GM18858 (cell line): ENCODE results near the gene ERVK3-1.

ENCODE experiments used
- ATAC-seq: cut with Tn5 transposase; IDR thresholded peaks from one replicate; pipeline ENCODE4 v1.9.1; 2021; ENCODE audit not compliant: unreplicated experiment

ERVK3-1 gene

GRCh38 chr19:58357481-58358145 is 52.4 kb downstream of the ERVK3-1 start:
- no peak for ATAC-seq

GRCh38 chr19:58361900-58362271 is 56.7 kb downstream of the ERVK3-1 start:
- ATAC-seq: no peak

GRCh38 chr19:58362272-58362994 is 57.3 kb downstream of the ERVK3-1 start, which contains the start of gene ZNF497:
Gene ZNF497, minus strand, starts transcription at chr19:58362751. Its CDS starts 5,116 bp downstream, at chr19:58357635.
- ATAC-seq: peak; percentile 75

- ATAC-seq: no peak
These were observed 59.0 kb downstream of the ERVK3-1 start for GRCh38 chr19:58364146-58364545.
